Cardiac muscle cell (in vitro differentiated cells and primary cell): ENCODE results near the gene EIF4H. TPM values are rescaled to one million over a fixed set of nuclear protein-coding genes. Genes with fewer than 3 reads are reported as not detected.
A peak's percentile ranks its signal among the peaks of the same experiment; 100 is the strongest.
"Not testable (repeated sequence)": the region's sequence is repeated elsewhere in the genome, so short reads cannot be mapped to it uniquely, and the experiment has no call there.

ENCODE experiments used
- DNase-seq, 2 donors: peaks; one replicate each; pipeline versions ENCODE4 v3.0.0 to v3.0.0-alpha.2; 2010 to 2017; ENCODE audit warnings: low read depth in 1 of 2, low spot score in 1 of 2
- H3K27ac ChIP-seq: fragments of 200-600 bp; sonication (generic); 2 replicates; pipeline ENCODE4 v1.5.1; 2016
- H3K27me3 ChIP-seq: fragments of 200-600 bp; sonication (generic); 2 replicates; pipeline ENCODE4 v1.6.0; 2016; ENCODE audit warnings: control low read depth
- H3K36me3 ChIP-seq: fragments of 200-600 bp; sonication (generic); 2 replicates; pipeline ENCODE4 v1.5.1; 2016; ENCODE audit warnings: control low read depth
- H3K4me1 ChIP-seq: fragments of 200-600 bp; sonication (generic); 2 replicates; pipeline ENCODE4 v1.8.1; 2017; ENCODE audit warnings: low read depth, mild to moderate bottlenecking, mixed run types
- H3K4me3 ChIP-seq: fragments of 200-600 bp; sonication (generic); 2 replicates; pipeline ENCODE4 v1.5.1; 2016; ENCODE audit warnings: mild to moderate bottlenecking
- H3K9me3 ChIP-seq: fragments of 200-600 bp; sonication (generic); 2 replicates; pipeline ENCODE4 v1.5.1; 2017; ENCODE audit warnings: low read depth, mild to moderate bottlenecking, control low read depth
- CTCF ChIP-seq: IDR thresholded peaks from 2 replicates; pipeline ENCODE4 v1.5.1; 2012; ENCODE audit warnings: low read depth, mild to moderate bottlenecking, low read length
- polyA plus RNA-seq: library from polyadenylated mRNA; unstranded; fragments of >200 nt; fragmentation: Nextera tagmentation; extraction: Ambion mirVana; gene quantifications from 2 replicates; pipeline ENCODE4 v1.2.1, GENCODE V29; 2016
- total RNA-seq: library from RNA; depleted of rRNA; stranded (reverse); fragments of >200 nt; gene quantifications from 2 replicates; pipeline ENCODE4 v1.2.3, GENCODE V29; 2016

EIF4H gene
- total and polyA plus RNA-seq, 2 experiments from 2014 or later, result 323 to 330 TPM

GRCh38 chr7:74202841-74203556 lies 28.8 kb downstream of the EIF4H start:
- peak; percentile 61 for TF ChIP-seq CTCF
- no peaks in the 10 kb centered on the region for H3K27me3 ChIP-seq
- H3K27ac ChIP-seq, result no peak overlapping the region
- H3K4me1 ChIP-seq, result no peaks in the 10 kb centered on the region
- no peaks in the 10 kb centered on the region for H3K36me3 ChIP-seq
- H3K9me3 ChIP-seq, result no peaks in the 10 kb centered on the region
- peak; percentile 60 to 73 for DNase-seq
- no peak overlapping the region for H3K4me3 ChIP-seq

GRCh38 chr7:74203956-74204618 lies 29.9 kb downstream of the EIF4H start:
- no peak overlapping the region for H3K27ac ChIP-seq
- no peaks in the 10 kb centered on the region for H3K4me1 ChIP-seq
- DNase-seq, result no peak
- H3K9me3 ChIP-seq, result no peaks in the 10 kb centered on the region
- H3K36me3 ChIP-seq, result no peaks in the 10 kb centered on the region
- H3K4me3 ChIP-seq, result no peak overlapping the region
- TF ChIP-seq CTCF, result no peak
- no peaks in the 10 kb centered on the region for H3K27me3 ChIP-seq

GRCh38 chr7:74206052-74206451 lies 31.9 kb downstream of the EIF4H start:
- not testable (repeated sequence) for H3K9me3 ChIP-seq, H3K27me3 ChIP-seq, H3K4me3 ChIP-seq, H3K4me1 ChIP-seq, H3K27ac ChIP-seq, DNase-seq, H3K36me3 ChIP-seq

- TF ChIP-seq CTCF, result peak; percentile 97
Observed at GRCh38 chr7:74206589-74207120, 32.5 kb downstream of the EIF4H start.

GRCh38 chr7:74207586-74207985 lies 33.4 kb downstream of the EIF4H start:
- H3K4me3 ChIP-seq, result no peak overlapping the region
- H3K9me3 ChIP-seq, result no peaks in the 10 kb centered on the region

More at GRCh38 chr7:74206589-74207120, 32.5 kb downstream of the EIF4H start:
- no peak overlapping the region for H3K27ac ChIP-seq
- H3K36me3 ChIP-seq, result no peaks in the 10 kb centered on the region
- no peaks in the 10 kb centered on the region for H3K27me3 ChIP-seq
- H3K4me1 ChIP-seq, result no peaks in the 10 kb centered on the region
- no peaks in the 10 kb centered on the region for H3K9me3 ChIP-seq
- H3K4me3 ChIP-seq, result no peak overlapping the region
- peak; percentile 79 to 85 for DNase-seq

GRCh38 chr7:74208241-74208640 lies 34.1 kb downstream of the EIF4H start:
- not testable (repeated sequence) for H3K4me3 ChIP-seq, H3K4me1 ChIP-seq, H3K36me3 ChIP-seq, DNase-seq, H3K27me3 ChIP-seq, H3K27ac ChIP-seq, H3K9me3 ChIP-seq

More at GRCh38 chr7:74207586-74207985, 33.4 kb downstream of the EIF4H start:
- no peak for TF ChIP-seq CTCF
- H3K4me1 ChIP-seq, result no peaks in the 10 kb centered on the region
- no peaks in the 10 kb centered on the region for H3K36me3 ChIP-seq
- H3K27ac ChIP-seq, result no peak overlapping the region
- no peaks in the 10 kb centered on the region for H3K27me3 ChIP-seq
- DNase-seq, result no peak
